Mesothelial cell of epicardium (in vitro differentiated cells): ENCODE results near the gene VAT1. TPM values are rescaled to one million over a fixed set of nuclear protein-coding genes. Genes with fewer than 3 reads are reported as not detected.

ENCODE experiments used
- DNase-seq, 2 experiments: peaks; one replicate each; pipeline ENCODE4 v3.0.0; 2021; ENCODE audit warnings: low spot score in 2 of 2; ENCODE audit not compliant: unreplicated experiment in 2 of 2
- H3K27ac Mint-ChIP-seq: 2 replicates; pipeline ENCODE4 v1.8.0; 2021; ENCODE audit warnings: mixed read lengths
- H3K27me3 Mint-ChIP-seq: 2 replicates; pipeline ENCODE4 v1.8.0; 2021; ENCODE audit warnings: low read depth, mixed read lengths
- H3K36me3 Mint-ChIP-seq: 2 replicates; pipeline ENCODE4 v1.8.0; 2021; ENCODE audit warnings: mixed read lengths
- H3K4me1 Mint-ChIP-seq: 2 replicates; pipeline ENCODE4 v1.8.0; 2021; ENCODE audit warnings: mixed read lengths
- H3K4me3 Mint-ChIP-seq: 2 replicates; pipeline ENCODE4 v1.8.0; 2021; ENCODE audit warnings: mild to moderate bottlenecking, moderate library complexity, mixed read lengths
- H3K9me3 Mint-ChIP-seq: 2 replicates; pipeline ENCODE4 v1.8.0; 2021; ENCODE audit warnings: mixed read lengths
- total RNA-seq: library from RNA; stranded (reverse); gene quantifications from 3 replicates; pipeline ENCODE4 v1.2.1, GENCODE V29; 2021
- TF ChIP-seq, protein P1 (sequence below): fragments of 200-600 bp; sonication (generic); IDR thresholded peaks from one replicate; pipeline ENCODE4 v1.5.0; 2021; ENCODE audit warnings: antibody characterized with exemption; ENCODE audit not compliant: unreplicated experiment

VAT1 gene
- total RNA-seq, 1 donor from 2014 or later, result 211 TPM

DNA sequence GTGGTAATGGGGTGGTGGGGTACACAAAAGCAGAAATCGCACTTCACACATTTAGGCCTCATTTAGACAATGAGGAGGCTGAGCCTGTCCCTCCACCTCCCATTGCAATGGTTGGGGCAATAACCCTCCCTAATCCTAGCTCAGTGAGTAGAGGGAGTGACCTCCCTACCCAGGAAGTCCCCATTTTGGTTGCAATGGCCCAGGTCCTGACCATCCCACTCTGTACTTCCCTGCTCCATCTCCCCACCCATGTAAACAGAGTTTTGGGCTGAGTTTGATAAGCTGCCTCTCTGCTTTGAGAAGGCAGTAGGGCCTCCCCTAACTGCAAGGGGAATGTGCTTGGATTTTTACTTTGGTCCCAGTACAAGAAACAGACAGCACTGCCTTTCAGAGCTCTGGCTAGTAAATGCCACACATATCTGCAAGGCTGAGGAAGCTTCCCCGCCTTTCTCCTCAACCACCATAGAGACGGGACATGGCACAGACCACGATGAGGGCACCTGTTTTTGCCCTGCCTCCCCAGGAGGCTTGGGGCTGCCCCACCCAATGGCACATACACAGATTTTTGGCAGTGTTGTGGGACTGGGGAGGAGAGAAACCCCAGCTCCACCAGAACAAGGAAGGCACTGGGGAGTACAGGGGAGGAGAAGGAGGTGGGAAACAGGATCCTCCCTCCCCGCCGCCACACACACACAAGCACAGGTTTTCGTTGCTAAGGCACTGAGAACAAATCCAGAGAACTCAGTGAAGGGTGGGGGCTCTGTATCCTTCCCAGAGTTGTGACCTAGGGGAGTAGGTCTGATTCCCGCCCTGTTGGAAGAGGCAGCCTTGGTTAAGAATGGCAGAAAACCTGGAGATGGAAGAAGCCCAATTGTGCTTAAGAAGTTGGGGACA is 7.3 kb downstream of the VAT1 start:
- H3K27me3 Mint-ChIP-seq, result no peaks in the 10 kb centered on the region
- TF ChIP-seq, protein P1, sequence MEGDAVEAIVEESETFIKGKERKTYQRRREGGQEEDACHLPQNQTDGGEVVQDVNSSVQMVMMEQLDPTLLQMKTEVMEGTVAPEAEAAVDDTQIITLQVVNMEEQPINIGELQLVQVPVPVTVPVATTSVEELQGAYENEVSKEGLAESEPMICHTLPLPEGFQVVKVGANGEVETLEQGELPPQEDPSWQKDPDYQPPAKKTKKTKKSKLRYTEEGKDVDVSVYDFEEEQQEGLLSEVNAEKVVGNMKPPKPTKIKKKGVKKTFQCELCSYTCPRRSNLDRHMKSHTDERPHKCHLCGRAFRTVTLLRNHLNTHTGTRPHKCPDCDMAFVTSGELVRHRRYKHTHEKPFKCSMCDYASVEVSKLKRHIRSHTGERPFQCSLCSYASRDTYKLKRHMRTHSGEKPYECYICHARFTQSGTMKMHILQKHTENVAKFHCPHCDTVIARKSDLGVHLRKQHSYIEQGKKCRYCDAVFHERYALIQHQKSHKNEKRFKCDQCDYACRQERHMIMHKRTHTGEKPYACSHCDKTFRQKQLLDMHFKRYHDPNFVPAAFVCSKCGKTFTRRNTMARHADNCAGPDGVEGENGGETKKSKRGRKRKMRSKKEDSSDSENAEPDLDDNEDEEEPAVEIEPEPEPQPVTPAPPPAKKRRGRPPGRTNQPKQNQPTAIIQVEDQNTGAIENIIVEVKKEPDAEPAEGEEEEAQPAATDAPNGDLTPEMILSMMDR, result no peak
- DNase-seq, result no peak
- peak overlapping the region; percentile 44 for H3K27ac Mint-ChIP-seq
- H3K9me3 Mint-ChIP-seq, result no peaks in the 10 kb centered on the region
- H3K4me1 Mint-ChIP-seq, result peaks cover 18% of the 10 kb centered on the region
- H3K36me3 Mint-ChIP-seq, result peaks cover 7% of the 10 kb centered on the region
- H3K4me3 Mint-ChIP-seq, result no peak overlapping the region

DNA sequence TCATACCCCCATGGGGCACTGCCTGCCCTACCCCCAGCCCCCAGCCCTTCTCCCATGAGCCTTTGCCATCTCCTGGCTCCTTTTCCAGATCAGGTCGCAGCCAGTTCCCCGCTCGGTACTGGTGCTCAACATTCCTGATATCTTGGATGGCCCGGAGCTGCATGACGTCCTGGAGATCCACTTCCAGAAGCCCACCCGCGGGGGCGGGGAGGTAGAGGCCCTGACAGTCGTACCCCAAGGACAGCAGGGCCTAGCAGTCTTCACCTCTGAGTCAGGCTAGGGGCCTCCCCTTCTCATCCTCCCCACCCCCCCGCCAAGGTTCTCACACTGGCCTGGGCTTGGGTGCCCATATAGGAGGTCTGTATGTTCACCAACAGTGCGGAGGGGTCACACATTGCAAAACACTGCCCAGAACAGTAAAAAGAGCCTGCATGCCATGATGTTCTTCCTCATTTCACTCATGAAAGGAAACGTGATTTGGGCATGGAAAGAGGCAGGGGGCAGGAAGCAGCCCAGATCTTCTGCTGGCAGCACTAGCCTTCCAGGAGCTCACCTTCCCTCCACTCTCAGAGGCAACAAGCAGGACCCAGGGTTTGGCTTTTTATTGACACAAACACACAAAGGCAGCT is 8.1 kb downstream of the VAT1 start:
- H3K36me3 Mint-ChIP-seq, result peaks cover 7% of the 10 kb centered on the region
- no peaks in the 10 kb centered on the region for H3K27me3 Mint-ChIP-seq
- peaks cover 11% of the 10 kb centered on the region for H3K4me1 Mint-ChIP-seq
- H3K27ac Mint-ChIP-seq, result peak overlapping the region; percentile 25
- no peaks in the 10 kb centered on the region for H3K9me3 Mint-ChIP-seq
- no peak for DNase-seq
- no peak overlapping the region for H3K4me3 Mint-ChIP-seq
- TF ChIP-seq, protein P1, result no peak

DNA sequence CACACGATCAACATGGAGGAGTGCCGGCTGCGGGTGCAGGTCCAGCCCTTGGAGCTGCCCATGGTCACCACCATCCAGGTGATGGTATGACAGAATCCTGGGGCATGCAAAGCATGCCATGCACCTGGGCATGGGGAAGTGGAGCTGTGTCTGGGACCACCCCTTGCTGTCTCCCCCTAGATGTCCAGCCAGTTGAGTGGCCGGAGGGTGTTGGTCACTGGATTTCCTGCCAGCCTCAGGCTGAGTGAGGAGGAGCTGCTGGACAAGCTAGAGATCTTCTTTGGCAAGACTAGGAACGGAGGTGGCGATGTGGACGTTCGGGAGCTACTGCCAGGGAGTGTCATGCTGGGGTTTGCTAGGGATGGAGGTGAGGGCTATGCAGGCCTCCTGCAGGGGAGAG is 8.9 kb downstream of the VAT1 start:
- Mint-ChIP-seq H3K27ac (peak overlapping the region; percentile 13), H3K27me3 (no peaks in the 10 kb centered on the region), H3K9me3 (no peaks in the 10 kb centered on the region), H3K4me1 (peaks cover 4% of the 10 kb centered on the region), H3K4me3 (no peak overlapping the region), H3K36me3 (peaks cover 7% of the 10 kb centered on the region)
- TF ChIP-seq, protein P1, result no peak
- no peak for DNase-seq

DNA sequence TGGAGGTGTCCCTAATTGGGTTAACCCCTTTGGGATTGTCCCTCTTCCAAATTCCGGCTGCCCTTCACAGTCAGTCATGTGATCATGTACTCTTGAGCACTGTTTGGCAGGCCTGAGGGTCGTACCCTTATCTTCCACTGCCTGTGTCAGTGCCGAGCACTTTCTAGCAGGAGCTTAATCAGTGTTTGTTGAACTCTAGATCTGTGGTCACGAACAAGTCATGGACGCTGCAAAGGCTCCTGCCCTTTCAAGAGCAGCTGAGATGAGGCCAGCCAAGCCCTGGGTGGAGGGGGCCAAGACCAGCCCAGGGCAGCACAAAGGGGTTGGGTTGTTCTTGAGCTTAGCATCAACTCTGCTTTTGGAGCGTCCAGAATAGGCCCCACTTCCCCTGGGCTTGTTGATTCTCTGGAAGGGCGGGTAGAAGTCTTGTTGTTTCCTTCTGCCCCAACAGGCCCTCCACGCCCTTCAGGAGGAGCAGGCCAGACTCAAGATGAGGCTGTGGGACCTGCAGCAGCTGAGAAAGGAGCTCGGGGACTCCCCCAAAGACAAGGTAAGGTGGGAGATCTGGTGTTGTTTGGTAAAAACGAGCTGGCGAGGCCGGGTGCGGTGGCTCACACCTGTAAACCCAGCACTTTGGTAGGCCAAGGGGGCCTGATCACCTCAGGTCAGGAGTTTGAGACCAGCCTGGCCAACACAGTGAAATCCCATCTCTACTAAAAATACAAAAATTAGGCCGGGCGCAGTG is 10.3 kb downstream of the VAT1 start:
- H3K27ac Mint-ChIP-seq, result peak overlapping the region; percentile 47
- no peak overlapping the region for H3K4me3 Mint-ChIP-seq
- H3K36me3 Mint-ChIP-seq, result peaks cover 5% of the 10 kb centered on the region
- no peak for DNase-seq
- H3K27me3 Mint-ChIP-seq, result no peaks in the 10 kb centered on the region
- TF ChIP-seq, protein P1, result no peak
- peaks cover 3% of the 10 kb centered on the region for H3K4me1 Mint-ChIP-seq
- H3K9me3 Mint-ChIP-seq, result no peaks in the 10 kb centered on the region

DNA sequence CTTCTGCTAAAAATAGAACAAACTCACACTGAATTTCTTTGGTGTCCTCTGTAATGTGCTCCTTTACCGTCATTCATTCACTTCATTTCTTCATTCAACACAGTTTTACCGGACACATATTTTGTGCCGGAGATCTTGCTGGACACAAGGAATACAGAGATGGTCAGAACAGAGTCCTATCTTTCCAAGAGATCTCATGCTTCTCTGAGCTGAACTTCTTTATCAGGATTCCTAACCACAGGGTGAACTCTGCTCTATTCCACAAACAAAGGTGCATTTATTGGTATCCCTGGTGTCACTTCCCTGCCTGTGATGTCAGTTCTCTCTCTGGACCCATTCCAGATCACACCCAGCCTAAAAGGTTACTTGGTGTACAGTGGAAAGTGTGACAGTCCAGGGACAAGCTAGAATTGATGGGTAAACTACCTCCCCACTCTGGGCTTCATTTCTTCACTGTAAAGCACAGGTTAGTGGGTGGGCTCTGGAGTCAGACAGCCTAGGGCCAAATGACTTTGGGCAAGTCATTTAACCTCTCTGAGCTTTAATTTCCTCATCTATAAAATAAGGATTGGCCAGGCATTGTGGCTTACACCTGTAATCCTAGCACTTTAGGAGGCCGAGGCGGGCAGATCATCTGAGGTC is 11.4 kb downstream of the VAT1 start:
- no peaks in the 10 kb centered on the region for H3K9me3 Mint-ChIP-seq

More for the DNA sequence above, 11.4 kb downstream of the VAT1 start:
- Mint-ChIP-seq H3K4me1 (peaks cover 8% of the 10 kb centered on the region), H3K36me3 (peaks cover 5% of the 10 kb centered on the region), H3K27me3 (no peaks in the 10 kb centered on the region), H3K27ac (no peak overlapping the region), H3K4me3 (no peak overlapping the region)
- DNase-seq, result no peak
- TF ChIP-seq, protein P1, result no peak
